ENCODE data around the gene SCNN1B. TPM values are rescaled to one million over a fixed set of nuclear protein-coding genes. Genes with fewer than 3 reads are reported as not detected.

SCNN1B gene
- total RNA-seq, 3 donors from 2014 or later (not counting 1 experiment from before 2014, with no cell fraction given), result not detected

GRCh38 chr16:23320693-23321092 lies 18.6 kb downstream of the SCNN1B start:
- H3K27ac ChIP-seq (ENCODE audit: low read length), result no peak overlapping the region
- ATAC-seq (peak in 1 of 3 donors; percentile 6), DNase-seq (no peak)
- no peaks in the 10 kb centered on the region for H3K9me3 Mint-ChIP-seq
- H3K4me3 Mint-ChIP-seq, result no peak overlapping the region
- H3K27ac Mint-ChIP-seq, result no peak overlapping the region
- no peak overlapping the region for H3K4me3 ChIP-seq (ENCODE audit: low read length)
- 74% methylated on average over 7 of the region's 7 CpGs for WGBS (ENCODE audit: insufficient coverage)
- TF ChIP-seq CTCF (IDR thresholded peaks at IDR 0.05), result no peak
- H3K27me3 ChIP-seq (ENCODE audit: control insufficient read depth, insufficient read depth, low read length), result no peaks in the 10 kb centered on the region
- H3K4me1 ChIP-seq (ENCODE audit: control insufficient read depth, insufficient read depth, low read length), result no peaks in the 10 kb centered on the region
- H3K36me3 ChIP-seq (ENCODE audit: control insufficient read depth, insufficient read depth, low read length), result no peaks in the 10 kb centered on the region
- H3K27me3 Mint-ChIP-seq (ENCODE audit: low read depth in 2 of 2), result peaks cover 0 to 5% of the 10 kb centered on the region in 2 donors
- H3K9me3 ChIP-seq (ENCODE audit: control insufficient read depth, insufficient read depth, low read length), result no peaks in the 10 kb centered on the region
- no peaks in the 10 kb centered on the region for H3K36me3 Mint-ChIP-seq
- H3K4me1 Mint-ChIP-seq, result no peaks in the 10 kb centered on the region
- intact Hi-C loops (cut with micrococcal nuclease), result no loop called here

GRCh38 chr16:23321206-23321875 lies 19.2 kb downstream of the SCNN1B start:
- Histone ChIP-seq H3K27ac (ENCODE audit: low read length) (no peak overlapping the region), H3K4me1 (ENCODE audit: control insufficient read depth, insufficient read depth, low read length) (no peaks in the 10 kb centered on the region), H3K36me3 (ENCODE audit: control insufficient read depth, insufficient read depth, low read length) (no peaks in the 10 kb centered on the region), H3K27me3 (ENCODE audit: control insufficient read depth, insufficient read depth, low read length) (no peaks in the 10 kb centered on the region), H3K4me3 (ENCODE audit: low read length) (no peak overlapping the region), H3K9me3 (ENCODE audit: control insufficient read depth, insufficient read depth, low read length) (no peaks in the 10 kb centered on the region)
- Mint-ChIP-seq H3K4me3 (no peak overlapping the region), H3K36me3 (no peaks in the 10 kb centered on the region), H3K4me1 (no peaks in the 10 kb centered on the region), H3K9me3 (no peaks in the 10 kb centered on the region), H3K27ac (no peak overlapping the region), H3K27me3 (ENCODE audit: low read depth in 2 of 2) (peaks cover 0 to 5% of the 10 kb centered on the region in 2 donors)
- WGBS (ENCODE audit: insufficient coverage), result 96% methylated on average over 14 of the region's 14 CpGs
- intact Hi-C loops (cut with micrococcal nuclease), result no loop called here
- no peak for TF ChIP-seq CTCF (IDR thresholded peaks at IDR 0.05)
- no peak for DNase-seq
- ATAC-seq, result no peak

- no peak overlapping the region for H3K4me3 ChIP-seq (ENCODE audit: low read length)
- Mint-ChIP-seq H3K27ac (no peak overlapping the region), H3K9me3 (no peaks in the 10 kb centered on the region), H3K4me1 (no peaks in the 10 kb centered on the region), H3K27me3 (ENCODE audit: low read depth in 2 of 2) (peaks cover 0 to 5% of the 10 kb centered on the region in 2 donors), H3K4me3 (no peak overlapping the region), H3K36me3 (no peaks in the 10 kb centered on the region)
- H3K27ac ChIP-seq (ENCODE audit: low read length), result no peak overlapping the region
- intact Hi-C loops (cut with micrococcal nuclease), result no loop called here
- H3K27me3 ChIP-seq (ENCODE audit: control insufficient read depth, insufficient read depth, low read length), result no peaks in the 10 kb centered on the region
- no peak for TF ChIP-seq CTCF (IDR thresholded peaks at IDR 0.05)
- no peaks in the 10 kb centered on the region for H3K9me3 ChIP-seq (ENCODE audit: control insufficient read depth, insufficient read depth, low read length)
- DNase-seq, result no peak
- no peak for ATAC-seq
- H3K36me3 ChIP-seq (ENCODE audit: control insufficient read depth, insufficient read depth, low read length), result no peaks in the 10 kb centered on the region
- no peaks in the 10 kb centered on the region for H3K4me1 ChIP-seq (ENCODE audit: control insufficient read depth, insufficient read depth, low read length)
- WGBS (ENCODE audit: insufficient coverage), result 86% methylated on average over 1 of the region's 1 CpG
Observed at GRCh38 chr16:23323224-23324030, 21.3 kb downstream of the SCNN1B start.
